Inflammatory macrophage treated with lipopolysaccharide for 1 hour (primary cell): ENCODE results near the gene HLA-C.
A peak's percentile ranks its signal among the peaks of the same experiment; 100 is the strongest.
"Not testable (repeated sequence)": the region's sequence is repeated elsewhere in the genome, so short reads cannot be mapped to it uniquely, and the experiment has no call there.

Source experiments
- DNase-seq, 2 donors: peaks; one replicate each; pipeline ENCODE4 v3.0.0-alpha.2; 2020 to 2022

HLA-C gene

GRCh38 chr6:31271641-31272357 lies at the start of gene HLA-C:
TSS of gene HLA-C (minus strand) at chr6:31272092. CDS start at chr6:31272071, 21 bp downstream.
- DNase-seq, result peak; percentile 98 to 99

- no peak for DNase-seq
Measured at GRCh38 chr6:31321005-31321707, 49.3 kb upstream of the HLA-C start.

GRCh38 chr6:31317036-31317435 lies 45.1 kb upstream of the HLA-C start:
- no peak for DNase-seq

- DNase-seq, result peak in 1 of 2 donors; percentile 65
Measured at GRCh38 chr6:31309641-31310040, 37.7 kb upstream of the HLA-C start.

- no peak for DNase-seq
Measured at GRCh38 chr6:31308845-31309175, 36.9 kb upstream of the HLA-C start.

- DNase-seq, result peak in 1 of 2 donors; percentile 38
Measured at GRCh38 chr6:31308050-31308844, 36.4 kb upstream of the HLA-C start.

GRCh38 chr6:31307669-31308049 lies 35.8 kb upstream of the HLA-C start:
- no peak for DNase-seq

GRCh38 chr6:31305703-31306219 lies 33.9 kb upstream of the HLA-C start:
- DNase-seq, result peak; percentile 75 to 89

GRCh38 chr6:31304683-31305082 lies 32.8 kb upstream of the HLA-C start:
- DNase-seq, result peak; percentile 73 to 79

GRCh38 chr6:31300797-31301196 lies 28.9 kb upstream of the HLA-C start:
- no peak for DNase-seq

GRCh38 chr6:31299947-31300346 lies 28.1 kb upstream of the HLA-C start:
- DNase-seq, result no peak

- no peak for DNase-seq
Measured at GRCh38 chr6:31299511-31299910, 27.6 kb upstream of the HLA-C start.

- DNase-seq, result no peak
Measured at GRCh38 chr6:31294056-31294455, 22.2 kb upstream of the HLA-C start.

GRCh38 chr6:31293343-31293742 lies 21.5 kb upstream of the HLA-C start:
- no peak for DNase-seq

GRCh38 chr6:31289788-31290187 lies 17.9 kb upstream of the HLA-C start:
- no peak for DNase-seq

GRCh38 chr6:31287619-31288018 lies 15.7 kb upstream of the HLA-C start:
- DNase-seq, result peak; percentile 50 to 66

- DNase-seq, result no peak
Measured at GRCh38 chr6:31285982-31286381, 14.1 kb upstream of the HLA-C start.

- DNase-seq, result no peak
Measured at GRCh38 chr6:31285486-31285885, 13.6 kb upstream of the HLA-C start.

- not testable (repeated sequence) for DNase-seq
Measured at GRCh38 chr6:31279647-31280046, 7.8 kb upstream of the HLA-C start.

- DNase-seq, result peak; percentile 17 to 33
Measured at GRCh38 chr6:31272836-31273626, 1.1 kb upstream of the HLA-C start.

- peak; percentile 19 to 31 for DNase-seq
Measured at GRCh38 chr6:31272436-31272835, 544 bp upstream of the HLA-C start.

- DNase-seq, result peak; percentile 55 to 66
Measured at GRCh38 chr6:31270788-31271640, 878 bp downstream of the HLA-C start.
